OCI-M2 (cell line): Measurements from ENCODE around the gene TRIM51G.
"Not testable (repeated sequence)": the region's sequence is repeated elsewhere in the genome, so short reads cannot be mapped to it uniquely, and the experiment has no call there.

Experiments
- DNase-seq: peaks from one replicate; lab custom pipeline; 2025; ENCODE audit not compliant: unreplicated experiment; lab: John Stamatoyannopoulos, UW

The TRIM51G gene, protein sequence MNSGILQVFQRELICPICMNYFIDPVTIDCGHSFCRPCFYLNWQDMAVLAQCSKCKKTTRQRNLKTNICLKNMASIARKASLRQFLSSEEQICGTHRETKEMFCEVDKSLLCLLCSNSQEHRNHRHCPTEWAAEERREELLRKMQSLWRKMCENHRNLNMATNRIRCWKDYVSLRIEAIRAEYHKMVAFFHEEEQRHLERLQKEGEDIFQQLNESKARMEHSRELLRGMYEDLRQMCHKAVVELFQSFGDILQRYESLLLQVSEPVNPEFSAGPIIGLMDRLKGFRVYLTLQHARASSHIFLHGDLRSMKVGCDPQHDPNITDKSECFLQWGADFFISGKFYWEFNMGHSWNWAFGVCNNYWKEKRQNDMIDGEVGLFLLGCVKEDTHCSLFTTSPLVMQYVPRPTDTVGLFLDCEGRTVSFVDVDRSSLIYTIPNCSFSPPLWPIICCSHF

DNA sequence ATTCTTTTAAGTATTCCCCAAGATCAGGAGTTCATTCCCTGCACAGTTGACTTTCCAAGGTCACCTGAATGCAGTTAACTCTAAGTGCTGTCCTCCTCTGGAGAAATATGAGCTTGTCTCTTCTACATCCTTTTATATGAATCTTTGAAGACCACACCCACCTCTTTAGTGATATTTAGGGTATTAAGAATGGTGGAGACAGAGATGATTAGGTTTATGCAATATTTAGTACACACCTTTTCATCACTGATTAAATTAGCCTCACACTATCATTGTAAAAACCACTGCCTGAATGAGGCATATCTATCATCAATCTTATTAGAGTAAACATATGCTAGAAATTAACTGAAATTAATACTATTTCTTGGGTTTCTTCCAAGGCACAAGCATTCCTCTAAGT, at the start of gene TRIM51G:
Gene TRIM51G (minus strand): TSS at position 101 of the 400 bp plus-strand sequence. CDS start 2,190 bp downstream, outside the sequence.
- DNase-seq, result not testable (repeated sequence)

- DNase-seq, result not testable (repeated sequence)
Observed at GRCh38 chr11:49028523-49028922, 44.8 kb upstream of the TRIM51G start, which contains the start of gene TRIM49B. Gene TRIM49B (plus strand): TSS chr11:49028823. CDS start chr11:49031600, 2,777 bp downstream.

DNA sequence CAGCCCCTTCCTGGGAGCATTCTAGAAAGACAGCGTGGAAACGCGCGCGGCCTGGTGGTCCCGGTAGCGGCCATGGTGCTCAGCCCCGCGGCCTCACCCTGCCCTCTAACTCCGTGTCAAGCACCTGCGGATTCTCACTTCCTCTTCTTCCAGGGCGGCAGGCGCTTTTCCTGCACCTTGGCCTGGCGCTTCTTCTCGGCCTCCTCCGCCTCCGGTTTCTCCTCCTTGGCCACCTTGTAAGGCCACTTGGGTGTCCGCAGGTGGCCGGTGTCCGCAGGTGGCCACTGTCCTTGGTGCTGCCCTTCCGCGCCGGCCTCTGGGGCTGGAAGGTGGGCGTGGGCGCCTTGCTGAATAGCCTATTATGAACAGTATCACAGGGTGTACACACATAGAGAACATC, 15.1 kb downstream of the TRIM51G start:
- not testable (repeated sequence) for DNase-seq

- not testable (repeated sequence) for DNase-seq
Observed at GRCh38 chr11:48955315-48956049, 28.2 kb downstream of the TRIM51G start.

DNA sequence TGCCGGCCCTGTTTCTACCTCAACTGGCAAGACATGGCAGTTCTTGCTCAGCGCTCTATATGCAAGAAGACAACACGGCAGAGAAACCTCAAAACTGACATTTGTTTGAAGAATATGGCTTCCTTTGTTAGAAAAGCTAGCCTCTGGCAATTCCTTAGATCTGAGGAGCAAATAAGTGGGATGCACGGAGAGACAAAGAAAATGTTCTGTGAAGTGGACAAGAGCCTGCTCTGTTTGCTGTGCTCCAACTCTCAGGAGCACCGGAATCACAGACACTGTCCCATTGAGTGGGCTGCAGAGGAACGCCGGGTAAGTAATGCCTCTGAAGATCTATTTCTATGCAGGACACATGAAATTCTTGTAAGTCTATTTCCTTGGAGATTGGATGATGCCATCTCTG, 37.9 kb downstream of the TRIM51G start:
- not testable (repeated sequence) for DNase-seq
